K562 (cell line): Measurements from ENCODE around the gene COL28A1. TPM values are rescaled to one million over a fixed set of nuclear protein-coding genes. Genes with fewer than 3 reads are reported as not detected.

Source experiments
- AFF1 ChIP-seq, 2 experiments: fragments of 450-650 bp; IDR thresholded peaks; 2 replicates each; pipeline ENCODE4 v1.6.1; 2018; ENCODE audit warnings: mild to moderate bottlenecking in 2 of 2, low read depth in 1 of 2; ENCODE audit not compliant: partially characterized antibody in 2 of 2
- BRCA1 ChIP-seq, 2 experiments: fragments of 450-650 bp in 1 of 2; sonication (generic) in 1 of 2; formaldehyde crosslinking in 1 of 2; IDR thresholded peaks; 2 replicates each; pipeline versions ENCODE4 v1.5.0 to v1.6.1; 2017 to 2020; ENCODE audit warnings: mild to moderate bottlenecking in 1 of 2, missing genetic modification reagents in 1 of 2
- E2F3 ChIP-seq: fragments of 250-450 bp; sonication (Bioruptor Pico); IDR thresholded peaks from 2 replicates; pipeline ENCODE4 v1.4.0; 2020; ENCODE audit warnings: mild to moderate bottlenecking
- FOXK1 ChIP-seq: sonication (generic); formaldehyde crosslinking; IDR thresholded peaks from 2 replicates; pipeline ENCODE4 v1.8.0; 2022; ENCODE audit warnings: missing genetic modification reagents, mild to moderate bottlenecking, borderline replicate concordance
- MYBL2 ChIP-seq, 2 experiments: fragments of 450-650 bp in 1 of 2; sonication (generic) in 1 of 2; formaldehyde crosslinking in 1 of 2; IDR thresholded peaks; 2 replicates each; pipeline versions ENCODE4 v1.6.1 to v1.8.1; 2017 to 2022; ENCODE audit warnings: borderline replicate concordance in 1 of 2, inconsistent platforms in 1 of 2, low read depth in 1 of 2, mild to moderate bottlenecking in 1 of 2, missing genetic modification reagents in 1 of 2, moderate library complexity in 1 of 2
- SP2 ChIP-seq: IDR thresholded peaks from 2 replicates; pipeline ENCODE4 v1.6.1; 2011; ENCODE audit warnings: mild to moderate bottlenecking, low read depth, low read length, moderate library complexity; ENCODE audit not compliant: poor library complexity, severe bottlenecking; ENCODE audit errors: extremely low read depth
- polyA plus RNA-seq, 8 experiments: library from polyadenylated mRNA; depleted of rRNA in 4 of 8; stranded (reverse) in 5 of 8; unstranded in 3 of 8; fragments of >200 nt; fragmentation: Nextera tagmentation in 2 of 8; fragmentation: Illumina TruSeq in 1 of 8; extraction: Ambion mirVana in 2 of 8; extraction: Trizol in 1 of 8; gene quantifications; 2 replicates each; pipeline versions ENCODE4 v1.2.1 to v1.2.3, GENCODE V29; 2011 to 2014; ENCODE audit warnings: inconsistent platforms in 1 of 8, missing spikeins in 1 of 8
- total RNA-seq, 7 experiments: library from RNA; depleted of rRNA in 6 of 7; stranded (reverse); fragments of >200 nt in 6 of 7; fragmentation: Illumina TruSeq in 2 of 7; extraction: Trizol in 2 of 7; gene quantifications; 2 replicates each; pipeline versions ENCODE4 v1.2.1 to v1.2.3, GENCODE V29; 2011 to 2021; ENCODE audit warnings: low replicate concordance in 1 of 7
- TF ChIP-seq, protein P1 (sequence below): sonication (generic); formaldehyde crosslinking; IDR thresholded peaks from 2 replicates; pipeline ENCODE4 v1.8.1; 2023; ENCODE audit warnings: mild to moderate bottlenecking, missing genetic modification reagents

The COL28A1 gene
- total and polyA plus RNA-seq, 9 of the 15 experiments (the other 6 are each of a cell fraction or from before 2014, with no cell fraction given) = 0.03 to 0.13 (median 0.05) TPM; not detected in 3

DNA sequence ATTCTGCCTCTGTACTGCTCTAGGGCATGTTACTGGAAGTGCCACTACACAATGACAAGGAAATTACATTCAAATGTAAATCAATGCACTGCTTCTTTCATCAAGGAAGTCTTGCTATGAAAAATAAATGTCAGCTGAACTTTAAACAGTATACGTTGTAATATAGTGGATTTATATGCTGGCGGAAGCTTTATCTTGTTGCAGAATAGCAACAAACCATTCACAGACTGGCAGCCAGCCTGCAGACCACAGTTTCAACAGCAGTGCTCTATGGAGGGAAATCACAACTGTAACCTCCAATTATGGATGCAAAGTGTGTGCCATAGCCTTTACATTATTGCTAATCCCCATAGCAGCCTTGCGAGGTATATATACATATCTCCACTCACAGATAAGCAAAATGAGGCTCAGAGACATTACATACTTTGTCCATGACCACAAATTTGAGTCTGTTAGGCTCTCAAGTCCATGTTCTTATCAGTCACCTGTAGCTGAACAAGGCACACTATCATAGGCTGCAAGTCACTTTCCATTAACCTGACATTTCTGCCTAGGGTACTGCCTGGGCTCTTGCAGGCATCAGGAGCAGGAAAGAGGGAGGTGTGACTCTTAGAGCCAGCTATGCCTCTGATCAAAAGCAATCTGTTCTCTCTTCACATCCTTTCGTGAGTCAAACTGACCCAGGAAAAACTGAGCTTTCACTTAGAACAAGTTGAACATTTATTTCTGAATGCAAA is 22.6 kb downstream of the COL28A1 start (continued):
- no peak for TF ChIP-seq AFF1 (IDR thresholded peaks at IDR 0.05; ENCODE audit: low read depth in 1 of 2, partially characterized antibody in 2 of 2)
- no peak for TF ChIP-seq BRCA1 (IDR thresholded peaks at IDR 0.05)
- no peak for TF ChIP-seq BRCA1 (CRISPR knock-in tag; IDR thresholded peaks at IDR 0.05)
- no peak for TF ChIP-seq FOXK1 (CRISPR knock-in tag)
- no peak for TF ChIP-seq MYBL2 (IDR thresholded peaks at IDR 0.05; ENCODE audit: low read depth)
- no peak for TF ChIP-seq MYBL2 (CRISPR knock-in tag; IDR thresholded peaks at IDR 0.05; ENCODE audit: borderline replicate concordance)
- no peak for TF ChIP-seq E2F3 (CRISPR knock-in tag)
- TF ChIP-seq, protein P1, sequence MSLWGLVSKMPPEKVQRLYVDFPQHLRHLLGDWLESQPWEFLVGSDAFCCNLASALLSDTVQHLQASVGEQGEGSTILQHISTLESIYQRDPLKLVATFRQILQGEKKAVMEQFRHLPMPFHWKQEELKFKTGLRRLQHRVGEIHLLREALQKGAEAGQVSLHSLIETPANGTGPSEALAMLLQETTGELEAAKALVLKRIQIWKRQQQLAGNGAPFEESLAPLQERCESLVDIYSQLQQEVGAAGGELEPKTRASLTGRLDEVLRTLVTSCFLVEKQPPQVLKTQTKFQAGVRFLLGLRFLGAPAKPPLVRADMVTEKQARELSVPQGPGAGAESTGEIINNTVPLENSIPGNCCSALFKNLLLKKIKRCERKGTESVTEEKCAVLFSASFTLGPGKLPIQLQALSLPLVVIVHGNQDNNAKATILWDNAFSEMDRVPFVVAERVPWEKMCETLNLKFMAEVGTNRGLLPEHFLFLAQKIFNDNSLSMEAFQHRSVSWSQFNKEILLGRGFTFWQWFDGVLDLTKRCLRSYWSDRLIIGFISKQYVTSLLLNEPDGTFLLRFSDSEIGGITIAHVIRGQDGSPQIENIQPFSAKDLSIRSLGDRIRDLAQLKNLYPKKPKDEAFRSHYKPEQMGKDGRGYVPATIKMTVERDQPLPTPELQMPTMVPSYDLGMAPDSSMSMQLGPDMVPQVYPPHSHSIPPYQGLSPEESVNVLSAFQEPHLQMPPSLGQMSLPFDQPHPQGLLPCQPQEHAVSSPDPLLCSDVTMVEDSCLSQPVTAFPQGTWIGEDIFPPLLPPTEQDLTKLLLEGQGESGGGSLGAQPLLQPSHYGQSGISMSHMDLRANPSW (CRISPR knock-in tag) = no peak
- TF ChIP-seq SP2 = no peak
